ENCODE data around the gene ADAMTS9. TPM values are rescaled to one million over a fixed set of nuclear protein-coding genes. Genes with fewer than 3 reads are reported as not detected.

ADAMTS9 gene
- total and polyA plus RNA-seq, 10 of the 15 experiments (the other 5 are each of a cell fraction or from before 2014, with no cell fraction given) = 0.08 TPM; not detected in 9

GRCh38 chr3:64490180-64490724, 197.5 kb downstream of the ADAMTS9 start (continued):
- no peak for TF ChIP-seq ZBTB33 (IDR thresholded peaks at IDR 0.05)
- TF ChIP-seq ZNF274 (IDR thresholded peaks at IDR 0.05; ENCODE audit: insufficient read depth, insufficient read length) = no peak
- TF ChIP-seq BCLAF1 (IDR thresholded peaks at IDR 0.05) = no peak
- TF ChIP-seq ZNF217 (IDR thresholded peaks at IDR 0.05) = no peak
- no peak for TF ChIP-seq CREB1 (IDR thresholded peaks at IDR 0.05; ENCODE audit: low read depth)
- no peak for TF ChIP-seq SREBF2 (IDR thresholded peaks at IDR 0.05; ENCODE audit: low read length)
- TF ChIP-seq MEF2B (IDR thresholded peaks at IDR 0.05; ENCODE audit: partially characterized antibody, poor library complexity, severe bottlenecking) = no peak
- no peak for TF ChIP-seq SMARCA5 (IDR thresholded peaks at IDR 0.05)
- no peak for TF ChIP-seq PAX8 (IDR thresholded peaks at IDR 0.05)
